ENCODE measurements around the gene SRRD.

DNA sequence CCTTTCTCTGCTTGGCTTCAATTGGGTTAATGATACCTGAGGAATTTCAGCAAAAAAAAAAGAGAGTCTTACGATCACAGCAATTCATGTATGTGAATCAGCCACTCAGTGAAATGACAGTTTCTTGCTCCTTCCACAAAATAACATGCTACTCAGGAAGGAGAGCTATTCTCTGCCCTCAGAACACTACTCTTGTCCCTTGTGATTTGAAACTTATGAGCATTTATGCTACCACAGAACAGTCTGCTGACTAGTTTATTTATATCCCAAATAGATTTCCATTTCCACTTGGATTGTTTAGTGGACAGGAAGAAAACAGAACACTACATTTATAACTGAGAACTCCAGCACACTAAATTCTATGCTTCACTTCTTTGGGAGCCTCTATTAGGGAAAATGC, 20.1 kb downstream of the SRRD start:
- TF ChIP-seq, protein P1, sequence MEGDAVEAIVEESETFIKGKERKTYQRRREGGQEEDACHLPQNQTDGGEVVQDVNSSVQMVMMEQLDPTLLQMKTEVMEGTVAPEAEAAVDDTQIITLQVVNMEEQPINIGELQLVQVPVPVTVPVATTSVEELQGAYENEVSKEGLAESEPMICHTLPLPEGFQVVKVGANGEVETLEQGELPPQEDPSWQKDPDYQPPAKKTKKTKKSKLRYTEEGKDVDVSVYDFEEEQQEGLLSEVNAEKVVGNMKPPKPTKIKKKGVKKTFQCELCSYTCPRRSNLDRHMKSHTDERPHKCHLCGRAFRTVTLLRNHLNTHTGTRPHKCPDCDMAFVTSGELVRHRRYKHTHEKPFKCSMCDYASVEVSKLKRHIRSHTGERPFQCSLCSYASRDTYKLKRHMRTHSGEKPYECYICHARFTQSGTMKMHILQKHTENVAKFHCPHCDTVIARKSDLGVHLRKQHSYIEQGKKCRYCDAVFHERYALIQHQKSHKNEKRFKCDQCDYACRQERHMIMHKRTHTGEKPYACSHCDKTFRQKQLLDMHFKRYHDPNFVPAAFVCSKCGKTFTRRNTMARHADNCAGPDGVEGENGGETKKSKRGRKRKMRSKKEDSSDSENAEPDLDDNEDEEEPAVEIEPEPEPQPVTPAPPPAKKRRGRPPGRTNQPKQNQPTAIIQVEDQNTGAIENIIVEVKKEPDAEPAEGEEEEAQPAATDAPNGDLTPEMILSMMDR (IDR thresholded peaks at IDR 0.05) = no peak
- no peak for TF ChIP-seq POLR2A (IDR thresholded peaks at IDR 0.05)

All from Peyer's patch (tissue), 4 donors.